K562 (cell line): ENCODE measurements around the gene CRABP2. TPM values are rescaled to one million over a fixed set of nuclear protein-coding genes. Genes with fewer than 3 reads are reported as not detected.

Experiments
- BRD9 ChIP-seq: fragments of 450-650 bp; IDR thresholded peaks from 2 replicates; pipeline ENCODE4 v1.6.1; 2018; ENCODE audit warnings: low read depth; ENCODE audit not compliant: partially characterized antibody
- CSDE1 ChIP-seq, 2 experiments: fragments of 450-650 bp; IDR thresholded peaks; 2 replicates each; pipeline ENCODE4 v1.6.1; 2016; ENCODE audit warnings: mild to moderate bottlenecking in 1 of 2
- CUX1 ChIP-seq: fragments of 200-800 bp; sonication (Bioruptor generic); IDR thresholded peaks from 2 replicates; pipeline ENCODE4 v1.6.1; 2016; ENCODE audit warnings: missing genetic modification characterization, missing compliant biosample characterization
- HDAC1 ChIP-seq, 2 experiments: fragments of 450-650 bp; IDR thresholded peaks; 2 replicates each; pipeline ENCODE4 v1.6.1; 2016 to 2017; ENCODE audit warnings: inconsistent platforms in 1 of 2, mild to moderate bottlenecking in 1 of 2, moderate library complexity in 1 of 2
- HDGF ChIP-seq: fragments of 450-650 bp; IDR thresholded peaks from 2 replicates; pipeline ENCODE4 v1.6.1; 2016
- MAFF ChIP-seq: IDR thresholded peaks from 2 replicates; pipeline ENCODE4 v1.6.1; 2012; ENCODE audit warnings: low read length, improper control_type of control experiment
- PATZ1 ChIP-seq: fragments of 250-450 bp; sonication (Bioruptor Pico); IDR thresholded peaks from 2 replicates; pipeline ENCODE4 v1.5.0; 2020; ENCODE audit warnings: mild to moderate bottlenecking, borderline replicate concordance
- PURB ChIP-seq: sonication (generic); formaldehyde crosslinking; IDR thresholded peaks from 2 replicates; pipeline ENCODE4 v1.9.0; 2021; ENCODE audit warnings: low read depth, mild to moderate bottlenecking, missing genetic modification reagents
- RFX7 ChIP-seq: fragments of 250-450 bp; sonication (Bioruptor Pico); IDR thresholded peaks from 2 replicates; pipeline ENCODE4 v1.5.1; 2021; ENCODE audit warnings: mild to moderate bottlenecking
- SLC30A9 ChIP-seq: fragments of 250-450 bp; sonication (Bioruptor Pico); IDR thresholded peaks from 2 replicates; pipeline ENCODE4 v1.8.0; 2022; ENCODE audit warnings: mild to moderate bottlenecking, moderate library complexity
- SMAD1 ChIP-seq: fragments of 150-350 bp; IDR thresholded peaks from 2 replicates; pipeline ENCODE4 v1.6.1; 2014; ENCODE audit warnings: low read length, low read depth; ENCODE audit not compliant: partially characterized antibody
- TCF3 ChIP-seq: sonication (generic); formaldehyde crosslinking; IDR thresholded peaks from 2 replicates; pipeline ENCODE4 v1.4.0; 2020; ENCODE audit warnings: mild to moderate bottlenecking, missing genetic modification reagents
- YY1 ChIP-seq, 3 experiments: IDR thresholded peaks; 2 replicates each; pipeline ENCODE4 v1.6.1; 2011; ENCODE audit warnings: low read length in 2 of 3, mild to moderate bottlenecking in 2 of 3, moderate library complexity in 2 of 3, borderline replicate concordance in 1 of 3, control low read depth in 1 of 3, low read depth in 1 of 3; ENCODE audit not compliant: insufficient read depth in 3 of 3, insufficient replicate concordance in 2 of 3, control insufficient read depth in 1 of 3, insufficient read length in 1 of 3; ENCODE audit errors: extremely low read depth in 1 of 3
- ZNF184 ChIP-seq: sonication (generic); formaldehyde crosslinking; IDR thresholded peaks from 2 replicates; pipeline ENCODE4 v1.5.0; 2020; ENCODE audit warnings: missing genetic modification reagents
- ZNF217 ChIP-seq: sonication (generic); formaldehyde crosslinking; IDR thresholded peaks from 2 replicates; pipeline ENCODE4 v1.8.0; 2022; ENCODE audit warnings: mild to moderate bottlenecking, missing genetic modification reagents
- ZNF384 ChIP-seq: IDR thresholded peaks from 2 replicates; pipeline ENCODE4 v1.6.1; 2012; ENCODE audit warnings: low read depth, low read length, improper control_type of control experiment
- ZNF444 ChIP-seq: fragments of 250-450 bp; sonication (Bioruptor Pico); IDR thresholded peaks from 2 replicates; pipeline ENCODE4 v1.4.0; 2020; ENCODE audit warnings: mild to moderate bottlenecking, moderate library complexity
- ZSCAN29 ChIP-seq: fragments of 450-650 bp; IDR thresholded peaks from 2 replicates; pipeline ENCODE4 v1.6.1; 2017
- polyA plus RNA-seq, 8 experiments: library from polyadenylated mRNA; depleted of rRNA in 4 of 8; stranded (reverse) in 5 of 8; unstranded in 3 of 8; fragments of >200 nt; fragmentation: Nextera tagmentation in 2 of 8; fragmentation: Illumina TruSeq in 1 of 8; extraction: Ambion mirVana in 2 of 8; extraction: Trizol in 1 of 8; gene quantifications; 2 replicates each; pipeline versions ENCODE4 v1.2.1 to v1.2.3, GENCODE V29; 2011 to 2014; ENCODE audit warnings: inconsistent platforms in 1 of 8, missing spikeins in 1 of 8
- total RNA-seq, 7 experiments: library from RNA; depleted of rRNA in 6 of 7; stranded (reverse); fragments of >200 nt in 6 of 7; fragmentation: Illumina TruSeq in 2 of 7; extraction: Trizol in 2 of 7; gene quantifications; 2 replicates each; pipeline versions ENCODE4 v1.2.1 to v1.2.3, GENCODE V29; 2011 to 2021; ENCODE audit warnings: low replicate concordance in 1 of 7

Gene CRABP2
- total and polyA plus RNA-seq, 9 of the 15 experiments (the other 6 are each of a cell fraction or from before 2014, with no cell fraction given) = 0.30 to 2.5 (median 0.82) TPM

- TF ChIP-seq ZNF184 (CRISPR knock-in tag) (no peak), HDAC1 (IDR thresholded peaks at IDR 0.05) (peak in 1 of 2 experiments; percentile 79; a peak in 2 of 4 replicates), SMAD1 (no peak), RFX7 (CRISPR knock-in tag) (no peak), SLC30A9 (no peak), YY1 (IDR thresholded peaks at IDR 0.05; ENCODE audit: borderline replicate concordance in 1 of 3, control insufficient read depth in 1 of 3, extremely low read depth in 1 of 3, insufficient read depth in 3 of 3, insufficient read length in 1 of 3, insufficient replicate concordance in 2 of 3, low read depth in 1 of 3, low read length in 2 of 3) (peak in 1 of 3 experiments; percentile 12), HDGF (no peak), TCF3 (CRISPR knock-in tag) (no peak), PATZ1 (CRISPR knock-in tag) (no peak), ZNF384 (no peak), PURB (CRISPR knock-in tag) (no peak), ZNF444 (no peak), ZNF217 (CRISPR knock-in tag) (no peak), CUX1 (no peak), CSDE1 (IDR thresholded peaks at IDR 0.05) (peak; percentile 26 to 94; a peak in 2 of 4 replicates), BRD9 (no peak), ZSCAN29 (no peak), MAFF (no peak)
Measured at GRCh38 chr1:156728599-156729462, 23.4 kb upstream of the CRABP2 start, which contains the start of gene ISG20L2 (continued).
